Thyroid gland (tissue), 4 donors: Measurements from ENCODE around the gene CAMTA1.

Experiments
- POLR2A ChIP-seq, 2 donors: fragments of 450-650 bp; IDR thresholded peaks; one replicate each; pipeline ENCODE4 v1.6.1; 2017; ENCODE audit warnings: antibody characterized with exemption in 2 of 2, mild to moderate bottlenecking in 2 of 2, moderate library complexity in 1 of 2
- TF ChIP-seq, protein P1 (sequence below), 6 experiments: fragments of 200-600 bp in 3 of 6; fragments of 450-650 bp in 3 of 6; sonication (generic) in 3 of 6; IDR thresholded peaks; one replicate each; pipeline ENCODE4 v1.5.1; 2016 to 2019; ENCODE audit warnings: antibody characterized with exemption in 6 of 6, mild to moderate bottlenecking in 2 of 6, inconsistent platforms in 1 of 6, moderate library complexity in 1 of 6

GRCh38 chr1:7341145-7341905, 556.1 kb downstream of the CAMTA1 start:
- TF ChIP-seq, protein P1, sequence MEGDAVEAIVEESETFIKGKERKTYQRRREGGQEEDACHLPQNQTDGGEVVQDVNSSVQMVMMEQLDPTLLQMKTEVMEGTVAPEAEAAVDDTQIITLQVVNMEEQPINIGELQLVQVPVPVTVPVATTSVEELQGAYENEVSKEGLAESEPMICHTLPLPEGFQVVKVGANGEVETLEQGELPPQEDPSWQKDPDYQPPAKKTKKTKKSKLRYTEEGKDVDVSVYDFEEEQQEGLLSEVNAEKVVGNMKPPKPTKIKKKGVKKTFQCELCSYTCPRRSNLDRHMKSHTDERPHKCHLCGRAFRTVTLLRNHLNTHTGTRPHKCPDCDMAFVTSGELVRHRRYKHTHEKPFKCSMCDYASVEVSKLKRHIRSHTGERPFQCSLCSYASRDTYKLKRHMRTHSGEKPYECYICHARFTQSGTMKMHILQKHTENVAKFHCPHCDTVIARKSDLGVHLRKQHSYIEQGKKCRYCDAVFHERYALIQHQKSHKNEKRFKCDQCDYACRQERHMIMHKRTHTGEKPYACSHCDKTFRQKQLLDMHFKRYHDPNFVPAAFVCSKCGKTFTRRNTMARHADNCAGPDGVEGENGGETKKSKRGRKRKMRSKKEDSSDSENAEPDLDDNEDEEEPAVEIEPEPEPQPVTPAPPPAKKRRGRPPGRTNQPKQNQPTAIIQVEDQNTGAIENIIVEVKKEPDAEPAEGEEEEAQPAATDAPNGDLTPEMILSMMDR (IDR thresholded peaks at IDR 0.05): no peak
- TF ChIP-seq POLR2A (IDR thresholded peaks at IDR 0.05): no peak
